Retinal pigment epithelial cell (primary cell): ENCODE results near the gene OR6V1.

ENCODE experiments used
- DNase-seq: peaks from one replicate; pipeline ENCODE4 v3.0.0-alpha.2; 2010; ENCODE audit warnings: low read depth
- H3K4me3 ChIP-seq: 2 replicates; pipeline ENCODE4 v1.5.1; 2011; ENCODE audit warnings: mild to moderate bottlenecking, low read length, control low read depth, moderate library complexity
- CTCF ChIP-seq: conservative IDR thresholded peaks from 2 replicates; pipeline ENCODE4 v1.5.1; 2011; ENCODE audit warnings: low read depth, low read length, control low read depth, inconsistent platforms

Gene OR6V1

GRCh38 chr7:143052041-143052440 lies at the start of gene OR6V1:
Gene OR6V1 (plus strand): TSS chr7:143052341. CDS start chr7:143052341, 0 bp downstream.
- no peak for DNase-seq
- TF ChIP-seq CTCF, result no peak
- no peak within 1 kb of the TSS for H3K4me3 ChIP-seq

- no peak overlapping the region for H3K4me3 ChIP-seq
- no peak for DNase-seq
- TF ChIP-seq CTCF, result no peak
Observed at GRCh38 chr7:143002898-143003297, 49.2 kb upstream of the OR6V1 start.

GRCh38 chr7:143003393-143004051 lies 48.6 kb upstream of the OR6V1 start:
- TF ChIP-seq CTCF, result peak; percentile 75
- no peak for DNase-seq
- peak overlapping the region; percentile 5 for H3K4me3 ChIP-seq

- no peak for TF ChIP-seq CTCF
- no peak for DNase-seq
- H3K4me3 ChIP-seq, result no peak overlapping the region
Observed at GRCh38 chr7:143005632-143006260, 46.4 kb upstream of the OR6V1 start.

- DNase-seq, result no peak
- no peak overlapping the region for H3K4me3 ChIP-seq
- TF ChIP-seq CTCF, result peak; percentile 94
Observed at GRCh38 chr7:143008007-143008901, 43.9 kb upstream of the OR6V1 start.

- DNase-seq, result no peak
- H3K4me3 ChIP-seq, result no peak overlapping the region
- no peak for TF ChIP-seq CTCF
Observed at GRCh38 chr7:143012001-143012400, 40.1 kb upstream of the OR6V1 start.

- no peak for TF ChIP-seq CTCF
- H3K4me3 ChIP-seq, result no peak overlapping the region
- no peak for DNase-seq
Observed at GRCh38 chr7:143012409-143012808, 39.7 kb upstream of the OR6V1 start.
